Measurements from ENCODE around the gene HAGH. TPM values are rescaled to one million over a fixed set of nuclear protein-coding genes. Genes with fewer than 3 reads are reported as not detected.

The HAGH gene
- polyA plus RNA-seq, 2 of the 4 experiments (the other 2 are of a cell fraction), result 34.9 to 66.4 TPM

GRCh38 chr16:1784977-1785845, 41.4 kb downstream of the HAGH start:
- TF ChIP-seq PHF8 (IDR thresholded peaks at IDR 0.05; ENCODE audit: borderline replicate concordance, low read depth) (no peak), REST (IDR thresholded peaks at IDR 0.05) (no peak), TP53 (CRISPR knock-in tag; IDR thresholded peaks at IDR 0.05) (no peak), POLR2A (IDR thresholded peaks at IDR 0.05; ENCODE audit: low read length) (no peak), NFE2L2 (conservative IDR thresholded peaks at IDR 0.05; ENCODE audit: low read length) (no peak)
- CTCF ChIA-PET, result interaction anchor here (0.7 to 1.6 kb wide), 6 partner anchors 11 to 970 kb away, joined by 3 to 4 read pairs (median 4); partner anchors contain the start of gene EME2
- no peak overlapping the region for H3K4me2 ChIP-seq
- POLR2A ChIA-PET, result interaction anchor here (0.6 kb wide), 1 partner anchor 29 kb away, joined by 3 read pairs; no protein-coding TSS in a partner anchor
- no peak overlapping the region for H3K27ac ChIP-seq
- peaks cover 19% of the 10 kb centered on the region; the same call in 2 of the 3 replicates for H3K4me1 ChIP-seq
- FAIRE-seq (no peak), ATAC-seq (no peak), DNase-seq (ENCODE audit: low read depth in 1 of 2, low spot score in 1 of 2) (no peak)
- no peaks in the 10 kb centered on the region for H3K9me3 ChIP-seq
- H3K4me3 ChIP-seq, result no peak overlapping the region
- WGBS (ENCODE audit: missing lambda C conversion rate), result 89% methylated on average over 25 of the region's 26 CpGs

- POLR2A ChIA-PET, result interaction anchor here (0.7 to 2.0 kb wide), 15 partner anchors 9 to 404 kb away, joined by 3 to 46 read pairs (median 5); partner anchors contain the start of genes CRAMP1, EME2, FAHD1 and HAGH
- ATAC-seq, result peak; percentile 84 to 93
- 0% methylated on average over 19 of the region's 102 CpGs for WGBS (ENCODE audit: missing lambda C conversion rate)
These were observed 44.0 kb downstream of the HAGH start, which contains the start of the genes NUBP2 and SPSB3 for GRCh38 chr16:1782408-1783264. Gene NUBP2, plus strand, starts transcription at chr16:1782960. Its CDS starts 61 bp downstream, at chr16:1783021. Gene SPSB3, minus strand, starts transcription at chr16:1782571. Its CDS starts 1,088 bp downstream, at chr16:1781483.

More at GRCh38 chr16:1782408-1783264, 44.0 kb downstream of the HAGH start, which contains the start of the genes NUBP2 and SPSB3:
- FAIRE-seq (peak; percentile 98), DNase-seq (ENCODE audit: low read depth in 1 of 2, low spot score in 1 of 2) (peak; percentile 99 to 100)
- Histone ChIP-seq H3K9me3 (no peaks in the 10 kb centered on the region), H3K4me3 (peak within 1 kb of the TSS; percentile 80), H3K27ac (peak within 1 kb of the TSS; percentile 82 to 92), H3K4me2 (peak within 1 kb of the TSS; percentile 92), H3K4me1 (peaks cover 22% of the 10 kb centered on the region; the same call in 2 of the 3 replicates)
- TF ChIP-seq POLR2AphosphoS2 (conservative IDR thresholded peaks at IDR 0.05; ENCODE audit: low read length), result 0 out of 2 replicates have a peak, but pooled peaks have one; percentile 28
- TF ChIP-seq RAD21 (conservative IDR thresholded peaks at IDR 0.05 in 1 of 2, IDR thresholded peaks at IDR 0.05 in 1 of 2), result no peak
- no peak for TF ChIP-seq ZFP36 (IDR thresholded peaks at IDR 0.05; ENCODE audit: borderline replicate concordance, partially characterized antibody)
- no peak for TF ChIP-seq CHD2 (IDR thresholded peaks at IDR 0.05; ENCODE audit: low read length, partially characterized antibody)
- TF ChIP-seq PHF8 (IDR thresholded peaks at IDR 0.05; ENCODE audit: borderline replicate concordance, low read depth), result peak; percentile 68
- TF ChIP-seq MAX (IDR thresholded peaks at IDR 0.05), result peak; percentile 60
- TF ChIP-seq CTCF (IDR thresholded peaks at IDR 0.05), result no peak
- peak; percentile 45 for TF ChIP-seq POLR2A (IDR thresholded peaks at IDR 0.05; ENCODE audit: low read length)
- TF ChIP-seq PBX3 (IDR thresholded peaks at IDR 0.05), result peak; percentile 98
- peak; percentile 34 to 65; a peak in 1 of 5 replicates for TF ChIP-seq JUN (IDR thresholded peaks at IDR 0.05)
- peak; percentile 67; the same call in 1 of the 2 replicates for TF ChIP-seq RFX5 (IDR thresholded peaks at IDR 0.05)
- CTCF ChIA-PET, result interaction anchor here (0.8 to 2.9 kb wide), 9 partner anchors 9 to 147 kb away, joined by 3 to 15 read pairs (median 4); partner anchors contain the start of genes EME2, FAHD1, HAGH and IGFALS
